ENCODE results near the gene ETV1.

ETV1 gene

DNA sequence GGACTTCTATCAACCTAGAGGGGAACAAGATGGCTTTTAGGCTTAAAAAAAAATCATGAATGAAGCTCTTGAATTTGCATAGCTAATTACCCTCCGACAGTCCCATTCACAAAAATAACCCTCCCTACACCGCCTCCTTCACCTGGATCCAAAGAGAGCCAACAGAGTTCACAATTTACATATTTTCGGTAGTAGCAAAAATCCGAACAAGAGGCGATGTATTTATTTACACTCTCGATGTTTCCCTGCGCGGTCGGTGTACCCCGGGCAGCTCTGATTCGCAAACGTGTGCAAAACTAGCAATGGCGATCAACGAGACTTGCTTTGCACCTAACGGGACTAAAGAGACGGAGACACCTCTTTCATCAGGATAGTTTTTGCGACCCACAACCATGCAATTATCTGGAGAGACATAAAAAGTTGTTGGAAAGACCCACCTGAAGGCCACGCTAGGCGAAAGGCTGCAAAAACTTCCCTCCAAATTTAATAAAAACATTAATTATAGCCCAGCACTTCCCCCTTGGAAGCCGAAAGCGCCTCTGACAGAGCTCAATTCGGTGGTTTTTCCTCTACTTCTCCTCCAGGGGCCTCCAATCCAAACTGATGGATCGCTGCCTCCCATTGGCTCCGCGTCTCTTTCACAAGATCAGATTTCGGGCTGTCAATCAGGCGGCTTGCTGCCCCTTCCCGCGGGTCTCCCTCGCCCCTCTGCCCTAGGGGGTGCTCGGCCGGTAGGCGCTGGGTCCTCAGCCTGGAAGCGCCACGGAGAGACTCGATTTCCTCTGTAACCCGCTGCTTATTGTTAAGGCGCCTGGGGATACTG, at the start of gene ETV1:
TSS of gene ETV1 (minus strand) at position 541 of the 823 bp plus-strand sequence. CDS start 614 bp downstream, outside the sequence.
- FAIRE-seq (no peak), DNase-seq (ENCODE audit: extremely low spot score, insufficient read length, low read depth) (no peak)

GRCh38 chr7:14024406-14024805, 34.9 kb upstream of the ETV1 start:
- no peak for FAIRE-seq
- DNase-seq (ENCODE audit: extremely low spot score, insufficient read length, low read depth), result no peak

- no peak for FAIRE-seq
- no peak for DNase-seq (ENCODE audit: extremely low spot score, insufficient read length, low read depth)
Observed at GRCh38 chr7:14023838-14024237, 34.4 kb upstream of the ETV1 start.

DNA sequence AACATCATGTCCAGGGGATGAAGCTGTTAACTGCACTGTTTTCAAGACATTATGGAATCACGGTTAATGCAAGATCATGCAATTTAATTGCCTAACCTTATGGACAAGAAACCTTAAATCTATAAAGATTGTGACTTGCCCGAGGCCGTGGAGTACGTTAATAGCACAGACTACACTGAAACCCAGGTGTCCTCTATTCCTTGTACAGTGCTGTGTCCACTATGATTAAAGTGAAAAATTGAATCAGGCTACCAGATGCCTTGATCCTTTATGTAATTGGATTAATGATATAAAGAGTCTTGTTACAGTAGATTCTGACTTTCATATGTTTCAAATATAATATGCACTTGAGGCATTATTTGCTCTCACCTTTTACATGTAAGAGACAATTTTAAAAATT, 33.9 kb upstream of the ETV1 start:
- FAIRE-seq (no peak), DNase-seq (ENCODE audit: extremely low spot score, insufficient read length, low read depth) (no peak)

DNA sequence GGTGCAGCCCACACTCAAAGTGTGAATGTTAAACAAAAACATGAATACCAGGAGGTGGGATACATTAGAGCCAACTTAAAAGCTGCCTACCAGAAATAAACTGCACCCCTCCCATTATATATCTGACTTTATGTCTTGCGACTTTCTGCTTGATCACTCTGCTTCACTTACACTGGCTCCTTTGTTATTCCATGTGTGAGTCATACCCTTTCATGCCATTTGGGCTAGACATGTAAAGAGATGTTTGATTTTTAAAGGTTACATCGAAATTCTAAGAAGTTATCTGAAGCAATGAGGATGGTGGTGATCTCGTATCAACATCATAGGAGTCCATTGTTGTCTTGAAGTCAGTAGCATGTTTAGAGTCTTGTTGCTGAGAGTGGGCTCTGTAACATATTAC, 31.6 kb upstream of the ETV1 start:
- no peak for DNase-seq (ENCODE audit: extremely low spot score, insufficient read length, low read depth)
- FAIRE-seq, result no peak

- DNase-seq (ENCODE audit: extremely low spot score, insufficient read length, low read depth) (no peak), FAIRE-seq (no peak)
Observed at GRCh38 chr7:14020339-14020900, 31.0 kb upstream of the ETV1 start.

GRCh38 chr7:14018751-14019150, 29.3 kb upstream of the ETV1 start:
- DNase-seq (ENCODE audit: extremely low spot score, insufficient read length, low read depth) (no peak), FAIRE-seq (no peak)

DNA sequence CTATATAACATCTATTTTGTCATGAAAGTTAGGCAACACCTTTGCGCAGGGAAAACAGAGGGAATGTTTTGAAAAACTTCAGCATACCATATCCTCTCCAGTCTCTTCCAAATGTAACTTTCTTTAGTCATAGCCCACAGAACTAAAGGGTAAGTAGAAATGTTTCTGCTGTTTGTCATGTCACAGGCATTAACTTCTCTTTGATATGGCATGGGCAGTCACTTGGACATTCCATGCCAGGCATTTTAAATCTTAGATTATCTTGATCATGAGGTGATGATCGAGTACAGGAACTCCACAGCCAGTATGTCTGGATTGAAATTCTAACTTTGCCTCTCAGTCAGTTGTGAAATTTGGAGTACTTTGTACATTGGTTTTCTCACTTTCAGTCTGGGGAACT, 27.5 kb upstream of the ETV1 start:
- no peak for DNase-seq (ENCODE audit: extremely low spot score, insufficient read length, low read depth)

DNA sequence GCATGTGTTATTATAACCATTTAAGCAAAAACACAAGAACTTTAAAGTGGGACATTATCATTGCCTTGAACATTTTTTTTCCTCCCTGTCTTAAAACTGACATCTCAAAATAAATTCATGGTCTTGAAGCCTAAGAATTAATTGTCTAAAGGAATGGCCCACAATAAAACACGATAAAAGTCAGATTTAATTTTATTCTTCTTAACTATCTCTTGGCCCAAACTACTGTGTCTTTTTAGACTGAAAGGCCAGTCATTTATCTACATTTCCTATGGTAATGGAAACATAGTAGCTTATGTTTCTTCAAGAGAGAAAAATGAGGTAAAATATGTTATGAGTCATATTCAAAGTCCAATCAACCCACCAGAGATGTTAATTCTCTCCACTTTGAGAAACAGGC, 24.4 kb upstream of the ETV1 start:
- DNase-seq (ENCODE audit: extremely low spot score, insufficient read length, low read depth), result no peak
- FAIRE-seq, result no peak

More for the DNA sequence above, 27.5 kb upstream of the ETV1 start:
- FAIRE-seq, result no peak

- FAIRE-seq, result no peak
- no peak for DNase-seq (ENCODE audit: extremely low spot score, insufficient read length, low read depth)
Observed at GRCh38 chr7:14009453-14010418, 20.3 kb upstream of the ETV1 start.

DNA sequence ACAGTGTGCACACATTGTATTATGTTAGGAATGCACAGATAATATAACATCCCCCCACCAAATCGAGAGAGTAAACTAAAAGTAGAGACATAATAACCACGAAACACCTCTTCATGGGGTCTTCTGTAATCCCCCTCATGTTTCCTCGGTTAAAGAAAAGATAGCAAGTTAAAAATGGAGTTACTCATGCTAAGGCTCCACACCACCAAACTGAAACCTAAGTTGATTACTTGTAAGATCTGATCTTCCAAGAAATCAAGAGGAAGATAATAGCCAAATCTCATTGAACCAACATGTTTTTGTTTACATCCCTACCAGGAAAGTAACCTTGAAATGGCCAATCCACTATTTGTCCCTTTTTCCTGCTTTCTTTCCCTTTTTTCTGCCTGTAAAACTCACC, 11.7 kb upstream of the ETV1 start:
- FAIRE-seq (no peak), DNase-seq (ENCODE audit: extremely low spot score, insufficient read length, low read depth) (no peak)

DNA sequence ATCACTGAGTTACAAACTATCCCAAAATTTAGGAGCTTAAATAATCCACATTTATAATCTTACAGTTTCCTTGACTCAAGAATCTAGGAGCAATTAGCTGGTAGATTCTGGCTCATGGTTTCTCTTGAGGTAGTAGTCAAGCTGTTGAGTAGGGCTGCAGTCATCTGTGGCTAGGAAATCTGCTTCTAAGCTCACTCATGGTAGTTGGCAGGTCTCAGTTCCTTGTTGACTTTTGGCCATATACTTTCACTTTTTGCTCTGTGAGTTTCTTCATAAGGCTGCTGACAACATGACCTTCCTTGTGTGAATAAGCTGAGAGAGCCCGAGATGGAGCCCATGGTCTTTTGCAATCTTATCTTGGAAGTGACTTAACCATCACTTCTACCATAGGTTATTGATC, 10.8 kb upstream of the ETV1 start:
- FAIRE-seq, result no peak

DNA sequence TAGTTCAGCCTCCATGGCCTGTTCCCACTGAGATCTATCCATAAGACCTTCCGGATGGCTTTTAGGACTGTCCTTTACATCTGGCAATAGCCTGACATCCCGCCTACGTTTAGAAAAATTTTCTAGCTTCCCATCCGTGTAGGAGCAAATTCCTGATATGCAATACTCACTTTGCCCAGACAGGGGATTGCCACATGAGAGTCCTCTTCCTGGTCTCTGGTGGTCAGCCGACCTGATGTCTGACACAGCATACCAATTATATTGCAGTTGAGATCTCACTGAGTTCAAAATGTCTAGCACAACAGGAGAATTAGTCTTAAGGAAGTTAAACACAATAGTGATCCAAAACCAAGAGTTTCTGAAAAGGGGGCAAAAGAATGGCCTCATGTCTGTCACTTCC, 9.4 kb upstream of the ETV1 start:
- FAIRE-seq, result no peak

More for the DNA sequence above, 10.8 kb upstream of the ETV1 start:
- DNase-seq (ENCODE audit: extremely low spot score, insufficient read length, low read depth), result no peak

DNA sequence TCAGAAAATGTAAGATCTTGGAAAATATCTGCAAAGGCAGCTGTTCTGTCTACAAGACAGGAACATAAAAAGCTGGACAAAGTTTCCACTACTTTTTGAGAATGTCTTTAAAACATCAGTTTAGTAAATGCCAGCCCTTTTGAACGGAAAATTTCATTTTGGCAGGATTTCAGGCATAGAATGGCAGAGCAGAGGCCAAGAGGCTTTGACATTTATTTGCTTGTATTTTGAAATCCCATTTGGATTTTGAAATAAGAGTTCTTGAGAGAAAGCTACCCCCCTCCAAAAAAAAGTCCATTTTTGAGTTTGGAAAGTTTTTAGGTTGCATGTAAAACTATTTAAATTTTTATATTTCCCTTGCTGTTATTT, 3.1 kb upstream of the ETV1 start:
- no peak for DNase-seq (ENCODE audit: extremely low spot score, insufficient read length, low read depth)
- no peak for FAIRE-seq

More for the DNA sequence above, 9.4 kb upstream of the ETV1 start:
- DNase-seq (ENCODE audit: extremely low spot score, insufficient read length, low read depth), result no peak

- no peak for FAIRE-seq
- no peak for DNase-seq (ENCODE audit: extremely low spot score, insufficient read length, low read depth)
Observed at GRCh38 chr7:13991791-13992595, 2.5 kb upstream of the ETV1 start.

GRCh38 chr7:13990984-13991790, 1.7 kb upstream of the ETV1 start:
- DNase-seq (ENCODE audit: extremely low spot score, insufficient read length, low read depth) (no peak), FAIRE-seq (no peak)

- no peak for DNase-seq (ENCODE audit: extremely low spot score, insufficient read length, low read depth)
- FAIRE-seq, result no peak
Observed at GRCh38 chr7:13990319-13990983, 985 bp upstream of the ETV1 start.

DNA sequence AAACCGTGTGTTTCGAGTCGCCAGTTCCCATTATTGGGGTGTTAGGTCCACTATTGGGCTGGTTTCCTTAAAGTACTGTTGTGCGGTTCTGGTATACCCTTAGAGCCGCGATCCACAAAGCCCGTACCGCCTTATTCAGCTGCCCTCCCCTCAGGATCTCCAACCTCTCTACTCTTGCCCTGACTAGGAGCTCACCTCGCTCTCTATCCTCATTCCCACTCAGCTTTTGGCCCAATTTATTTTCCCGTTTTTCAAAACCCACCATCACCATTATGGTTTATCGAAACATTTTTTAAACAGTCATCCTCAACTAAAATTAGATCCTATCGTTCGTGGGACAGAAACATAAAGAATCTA, 461 bp upstream of the ETV1 start:
- DNase-seq (ENCODE audit: extremely low spot score, insufficient read length, low read depth), result no peak
- no peak for FAIRE-seq

GRCh38 chr7:13988731-13989125, 738 bp downstream of the ETV1 start:
- DNase-seq (ENCODE audit: extremely low spot score, insufficient read length, low read depth) (no peak), FAIRE-seq (no peak)
